ENCODE results near the gene NFIL3.

DNA sequence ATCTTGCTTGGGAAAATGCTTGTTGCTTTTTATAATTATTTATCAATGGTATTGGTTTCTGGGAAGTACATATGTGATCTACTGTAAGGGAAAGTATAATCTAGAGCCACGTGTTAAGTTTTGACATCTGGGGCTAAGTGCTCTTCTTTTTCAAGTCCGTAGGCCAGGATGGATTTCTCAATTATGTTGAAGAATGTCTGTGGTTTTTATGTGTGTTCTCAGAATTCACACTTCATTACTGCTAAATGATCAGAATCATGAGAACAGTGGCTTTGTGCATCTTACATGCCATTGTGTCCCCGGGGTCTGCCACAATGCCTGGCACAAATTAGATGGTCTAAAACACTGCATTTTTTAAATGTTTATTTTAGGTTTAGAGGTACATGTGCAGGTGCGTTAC lies 47.4 kb downstream of the NFIL3 start:
- no peak for TF ChIP-seq NFIC (IDR thresholded peaks at IDR 0.05; ENCODE audit: borderline replicate concordance)
- no peak for TF ChIP-seq JUND (IDR thresholded peaks at IDR 0.05)
- no peak for TF ChIP-seq GATA2 (CRISPR knock-in tag; IDR thresholded peaks at IDR 0.05)
- TF ChIP-seq, protein P1, sequence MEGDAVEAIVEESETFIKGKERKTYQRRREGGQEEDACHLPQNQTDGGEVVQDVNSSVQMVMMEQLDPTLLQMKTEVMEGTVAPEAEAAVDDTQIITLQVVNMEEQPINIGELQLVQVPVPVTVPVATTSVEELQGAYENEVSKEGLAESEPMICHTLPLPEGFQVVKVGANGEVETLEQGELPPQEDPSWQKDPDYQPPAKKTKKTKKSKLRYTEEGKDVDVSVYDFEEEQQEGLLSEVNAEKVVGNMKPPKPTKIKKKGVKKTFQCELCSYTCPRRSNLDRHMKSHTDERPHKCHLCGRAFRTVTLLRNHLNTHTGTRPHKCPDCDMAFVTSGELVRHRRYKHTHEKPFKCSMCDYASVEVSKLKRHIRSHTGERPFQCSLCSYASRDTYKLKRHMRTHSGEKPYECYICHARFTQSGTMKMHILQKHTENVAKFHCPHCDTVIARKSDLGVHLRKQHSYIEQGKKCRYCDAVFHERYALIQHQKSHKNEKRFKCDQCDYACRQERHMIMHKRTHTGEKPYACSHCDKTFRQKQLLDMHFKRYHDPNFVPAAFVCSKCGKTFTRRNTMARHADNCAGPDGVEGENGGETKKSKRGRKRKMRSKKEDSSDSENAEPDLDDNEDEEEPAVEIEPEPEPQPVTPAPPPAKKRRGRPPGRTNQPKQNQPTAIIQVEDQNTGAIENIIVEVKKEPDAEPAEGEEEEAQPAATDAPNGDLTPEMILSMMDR (IDR thresholded peaks at IDR 0.05), result no peak
- no peak for TF ChIP-seq SMC3 (IDR thresholded peaks at IDR 0.05; ENCODE audit: low read depth, low read length)
- no peak for TF ChIP-seq EP300 (IDR thresholded peaks at IDR 0.05; ENCODE audit: borderline replicate concordance in 1 of 2, low read depth in 1 of 2, low read length in 1 of 2)
- no peak for TF ChIP-seq ELF1 (IDR thresholded peaks at IDR 0.05)
- no peak for TF ChIP-seq RAD21 (IDR thresholded peaks at IDR 0.05; ENCODE audit: low read length)
- TF ChIP-seq EZH2phosphoT487 (IDR thresholded peaks at IDR 0.05; ENCODE audit: borderline replicate concordance, low read depth), result no peak
- TF ChIP-seq, protein P2, sequence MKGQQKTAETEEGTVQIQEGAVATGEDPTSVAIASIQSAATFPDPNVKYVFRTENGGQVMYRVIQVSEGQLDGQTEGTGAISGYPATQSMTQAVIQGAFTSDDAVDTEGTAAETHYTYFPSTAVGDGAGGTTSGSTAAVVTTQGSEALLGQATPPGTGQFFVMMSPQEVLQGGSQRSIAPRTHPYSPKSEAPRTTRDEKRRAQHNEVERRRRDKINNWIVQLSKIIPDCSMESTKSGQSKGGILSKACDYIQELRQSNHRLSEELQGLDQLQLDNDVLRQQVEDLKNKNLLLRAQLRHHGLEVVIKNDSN (IDR thresholded peaks at IDR 0.05; ENCODE audit: borderline replicate concordance, low read depth), result no peak

Measured in SK-N-SH (cell line).